Hematopoietic multipotent progenitor cell treated with erythropoietin and hydrocortisone succinate and interleukin-3 and kit ligand, for 6 days (in vitro differentiated cells): ENCODE data around the gene STK32C.

ENCODE experiments used
- DNase-seq: peaks from one replicate; pipeline ENCODE4 v3.0.0-alpha.2; 2015

Gene STK32C

GRCh38 chr10:132242103-132242840 lies 65.5 kb downstream of the STK32C start:
- no peak for DNase-seq

DNA sequence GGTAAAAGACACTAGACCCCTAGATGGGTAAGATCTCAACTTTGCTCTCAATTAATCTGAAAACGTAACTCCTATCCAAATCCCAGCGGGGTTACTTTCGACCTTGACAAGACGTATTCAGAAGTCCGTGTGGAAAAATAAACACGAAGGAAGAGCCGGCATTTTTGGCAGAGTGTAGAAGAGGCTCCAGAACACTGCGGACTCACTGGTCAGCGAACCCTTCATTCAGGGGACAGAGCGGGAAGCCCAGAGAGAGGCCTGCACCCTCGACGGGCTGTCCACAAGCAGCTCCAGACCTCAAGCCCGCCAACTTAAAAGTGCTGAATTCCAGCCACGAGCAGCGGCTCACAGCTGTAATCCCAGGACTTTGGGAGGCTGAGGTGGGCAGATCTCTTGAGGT lies 66.3 kb downstream of the STK32C start:
- DNase-seq = no peak

- no peak for DNase-seq
Measured at GRCh38 chr10:132241086-132241485, 66.7 kb downstream of the STK32C start.

GRCh38 chr10:132240581-132240980 lies 67.2 kb downstream of the STK32C start:
- DNase-seq = no peak

DNA sequence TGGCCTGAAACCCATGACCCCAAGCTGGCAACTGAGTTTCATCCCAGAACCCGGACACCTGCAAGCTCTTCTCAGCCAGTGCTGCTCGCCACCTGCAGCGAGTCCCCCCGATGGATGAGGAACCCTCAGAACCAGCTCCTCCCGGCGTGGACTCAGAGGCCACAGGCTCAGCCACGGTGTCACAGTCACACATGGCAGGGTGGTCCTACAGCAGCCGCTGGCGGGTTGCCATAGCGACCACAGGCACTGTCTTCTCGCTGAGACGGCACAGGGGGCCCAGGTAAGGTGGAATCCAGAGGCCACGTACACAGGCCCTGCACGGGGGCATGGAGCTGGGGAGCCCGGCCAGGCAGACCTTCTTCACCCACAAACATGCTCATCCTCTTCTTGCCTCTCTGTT lies 67.6 kb downstream of the STK32C start:
- no peak for DNase-seq

DNA sequence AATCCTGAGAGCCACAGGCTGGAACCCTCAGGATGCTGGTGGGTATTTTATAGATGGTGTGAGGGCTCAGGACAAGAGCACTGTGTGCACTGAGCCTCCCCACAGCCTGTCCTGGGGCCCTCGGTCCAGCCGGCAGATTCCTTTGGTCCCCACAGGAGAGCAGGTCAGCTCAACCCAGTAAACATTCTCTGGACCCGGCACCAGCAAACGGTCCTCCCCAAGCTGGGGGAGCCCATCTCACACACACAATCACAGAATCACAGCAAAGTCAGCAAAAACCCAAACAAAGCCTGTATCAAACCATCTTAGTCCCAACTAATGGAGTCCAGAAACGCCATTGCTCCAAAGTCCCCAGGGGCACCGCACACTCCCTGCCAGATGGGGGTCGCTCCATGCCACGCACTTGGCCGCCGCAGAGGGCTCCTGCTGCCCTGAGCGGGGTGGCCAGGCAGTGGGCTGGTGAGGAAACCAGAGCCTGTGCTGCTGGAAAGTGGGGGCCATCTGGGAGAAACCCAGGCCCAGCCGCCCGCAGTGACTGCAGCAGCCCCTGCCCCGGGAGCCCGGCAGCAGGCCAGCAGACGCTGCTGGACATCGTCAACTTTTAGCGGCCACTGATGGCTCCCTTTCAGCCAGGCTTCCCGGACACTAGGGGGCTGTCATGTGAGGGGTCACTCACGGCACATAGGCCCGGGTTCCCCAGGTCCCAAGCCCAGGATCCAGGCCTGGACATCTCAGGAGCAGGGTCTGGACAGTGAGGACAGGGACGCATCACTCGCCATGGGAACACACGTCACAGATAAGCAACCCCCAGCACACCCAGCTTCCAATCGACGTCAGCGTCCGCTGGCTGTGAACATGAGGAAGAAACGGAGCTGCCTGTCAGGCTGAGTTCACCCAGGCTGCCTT lies 68.4 kb downstream of the STK32C start:
- no peak for DNase-seq

- no peak for DNase-seq
Measured at GRCh38 chr10:132238371-132239125, 69.2 kb downstream of the STK32C start.

DNA sequence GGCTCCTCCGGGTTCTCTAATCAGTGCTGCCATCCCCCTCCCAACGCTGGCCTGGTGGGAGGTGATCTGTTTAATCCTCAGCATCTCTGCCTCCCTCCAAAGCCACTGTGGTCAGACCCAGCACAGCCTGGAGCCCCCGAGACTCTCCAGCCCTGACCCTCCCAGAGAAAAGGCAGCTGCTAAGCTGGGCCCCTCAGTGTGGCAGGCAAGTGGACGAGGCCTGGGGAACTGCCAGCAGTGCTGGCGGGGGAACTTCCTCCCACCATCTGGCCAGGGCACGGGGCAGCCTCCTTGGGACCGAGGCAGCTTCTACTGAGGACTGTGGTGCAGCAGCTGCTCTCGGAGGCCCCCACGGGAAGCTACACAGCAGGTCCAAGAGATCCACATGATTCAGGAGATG lies 69.9 kb downstream of the STK32C start:
- no peak for DNase-seq

- DNase-seq = no peak
Measured at GRCh38 chr10:132237396-132237795, 70.4 kb downstream of the STK32C start.

- no peak for DNase-seq
Measured at GRCh38 chr10:132236881-132237280, 70.9 kb downstream of the STK32C start.

- DNase-seq = no peak
Measured at GRCh38 chr10:132236161-132236560, 71.6 kb downstream of the STK32C start.

GRCh38 chr10:132234860-132235259 lies 72.9 kb downstream of the STK32C start:
- DNase-seq = no peak

- DNase-seq = no peak
Measured at GRCh38 chr10:132233501-132234085, 74.2 kb downstream of the STK32C start.

GRCh38 chr10:132232981-132233380 lies 74.8 kb downstream of the STK32C start:
- no peak for DNase-seq

GRCh38 chr10:132232023-132232951 lies 75.5 kb downstream of the STK32C start:
- DNase-seq = peak; percentile 60

DNA sequence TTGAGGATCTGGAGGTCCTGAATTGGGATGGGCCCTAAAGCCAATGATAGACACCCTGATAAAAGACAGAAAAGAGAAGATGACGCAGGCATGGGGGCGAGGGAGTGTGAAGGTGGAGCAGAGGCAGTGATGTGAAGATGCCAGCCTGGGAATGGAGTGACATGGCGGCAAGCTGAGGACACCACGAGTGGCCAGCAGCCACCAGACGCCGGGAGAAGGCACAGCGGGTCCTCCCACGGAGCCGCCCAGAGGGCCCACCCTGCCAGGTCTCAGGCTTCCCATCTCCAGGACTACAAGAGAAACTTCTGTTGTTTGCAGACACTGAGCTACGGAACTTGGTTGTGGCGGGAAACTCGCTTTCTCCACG lies 76.1 kb downstream of the STK32C start:
- DNase-seq = no peak

- no peak for DNase-seq
Measured at GRCh38 chr10:132230557-132231210, 77.1 kb downstream of the STK32C start.

DNA sequence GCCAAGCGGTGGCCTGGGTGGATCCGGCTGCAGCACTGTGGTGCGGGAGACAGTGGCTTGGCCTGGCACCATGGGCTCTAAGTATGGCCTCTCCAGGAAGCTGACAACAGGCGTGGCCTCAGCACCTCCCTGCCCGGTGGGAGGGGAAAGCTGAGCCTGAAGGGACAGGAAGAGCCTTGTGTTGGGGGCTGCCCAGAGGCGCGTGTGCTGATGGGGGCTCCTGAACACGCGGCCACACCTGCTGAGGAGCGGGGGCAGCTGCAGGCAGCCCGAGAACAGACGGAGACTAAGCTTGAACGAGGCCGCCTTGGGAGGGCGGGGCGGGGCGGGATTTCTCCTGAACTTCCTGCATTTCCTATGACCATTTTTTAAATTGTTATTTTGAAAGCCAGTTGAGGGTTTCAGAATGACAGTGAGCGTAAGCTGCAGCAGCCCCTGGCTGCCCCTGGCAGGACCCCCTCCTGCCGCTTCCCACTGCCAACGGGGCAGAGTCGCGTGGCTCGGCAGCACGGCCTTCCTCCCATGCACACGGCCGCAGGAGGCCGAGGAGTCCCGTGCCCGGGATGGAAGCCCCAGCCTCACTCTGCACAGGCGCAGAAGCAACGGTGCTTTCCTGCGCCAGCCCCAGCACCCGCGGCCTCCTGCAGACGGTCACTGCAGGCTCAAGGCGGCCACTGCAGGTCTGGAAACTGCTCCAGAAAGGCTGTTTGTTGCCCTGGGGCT lies 77.8 kb downstream of the STK32C start:
- DNase-seq = peak; percentile 75

GRCh38 chr10:132229096-132229495 lies 78.7 kb downstream of the STK32C start:
- peak; percentile 23 for DNase-seq

- DNase-seq = no peak
Measured at GRCh38 chr10:132228616-132229015, 79.1 kb downstream of the STK32C start.
